ENCODE data around the gene AP4S1. TPM values are rescaled to one million over a fixed set of nuclear protein-coding genes. Genes with fewer than 3 reads are reported as not detected.

The AP4S1 gene
- total RNA-seq (2021; ENCODE audit: unreplicated experiment): 3.3 TPM
- 2.2 TPM for polyA plus RNA-seq (2012; ENCODE audit: insufficient read length)
- Bru-seq, nascent RNA: percentile 50 among the genes with signal in this experiment
- BruChase-seq, experiment 1, labeled RNA remaining after a 2-hour chase: percentile 44 among the genes with signal in this experiment
- percentile 46 among the genes with signal in this experiment for BruChase-seq, experiment 2, labeled RNA remaining after a 6-hour chase
- long read RNA-seq, partial matches to known transcripts: 0 of 5 reads
- long read RNA-seq, other reads (novel, unspliced or antisense): 4 of 5 reads

- DNase-seq (ENCODE audit: low read depth, low spot score) (no peak), ATAC-seq (peak; percentile 67)
- H3K4me1 ChIP-seq (ENCODE audit: control insufficient read depth, insufficient read depth, low read length): peaks cover 7% of the 10 kb centered on the region; the same call in 1 of the 2 replicates
- peak within 1 kb of the TSS; percentile 89 for H3K4me3 ChIP-seq (ENCODE audit: low read depth in 2 of 2, low read length in 2 of 2)
- POLR2A ChIA-PET: no interaction called here
- no peaks in the 10 kb centered on the region for H3K27me3 ChIP-seq (ENCODE audit: control insufficient read depth, insufficient read depth, low read length)
- peaks cover 6% of the 10 kb centered on the region for H3K36me3 ChIP-seq (ENCODE audit: control insufficient read depth, insufficient read depth, low read length)
- H3K27ac ChIP-seq (ENCODE audit: low read length): peak within 1 kb of the TSS; percentile 94
- in situ Hi-C loops (cut with HindIII; ENCODE audit: low pct_unique_long_range_greater_than_20kb, low sequenced_read_pairs) (no loop called here), intact Hi-C loops (cut with micrococcal nuclease; ENCODE audit: unreplicated experiment) (no loop called here)
- H3K9me3 ChIP-seq (ENCODE audit: control insufficient read depth, insufficient read depth, low read depth, low read length): no peaks in the 10 kb centered on the region
- TF ChIP-seq SIN3A (IDR thresholded peaks at IDR 0.05; ENCODE audit: borderline replicate concordance, insufficient read depth, low read depth, low read length) (no peak), REST (IDR thresholded peaks at IDR 0.05; ENCODE audit: insufficient read depth in 1 of 2, low read depth in 2 of 2, low read length in 1 of 2) (no peak), TCF7L2 (IDR thresholded peaks at IDR 0.05; ENCODE audit: low read depth, low read length) (no peak), POLR2AphosphoS5 (IDR thresholded peaks at IDR 0.05; ENCODE audit: low read depth, low read length) (no peak)
- TF ChIP-seq, protein P1, sequence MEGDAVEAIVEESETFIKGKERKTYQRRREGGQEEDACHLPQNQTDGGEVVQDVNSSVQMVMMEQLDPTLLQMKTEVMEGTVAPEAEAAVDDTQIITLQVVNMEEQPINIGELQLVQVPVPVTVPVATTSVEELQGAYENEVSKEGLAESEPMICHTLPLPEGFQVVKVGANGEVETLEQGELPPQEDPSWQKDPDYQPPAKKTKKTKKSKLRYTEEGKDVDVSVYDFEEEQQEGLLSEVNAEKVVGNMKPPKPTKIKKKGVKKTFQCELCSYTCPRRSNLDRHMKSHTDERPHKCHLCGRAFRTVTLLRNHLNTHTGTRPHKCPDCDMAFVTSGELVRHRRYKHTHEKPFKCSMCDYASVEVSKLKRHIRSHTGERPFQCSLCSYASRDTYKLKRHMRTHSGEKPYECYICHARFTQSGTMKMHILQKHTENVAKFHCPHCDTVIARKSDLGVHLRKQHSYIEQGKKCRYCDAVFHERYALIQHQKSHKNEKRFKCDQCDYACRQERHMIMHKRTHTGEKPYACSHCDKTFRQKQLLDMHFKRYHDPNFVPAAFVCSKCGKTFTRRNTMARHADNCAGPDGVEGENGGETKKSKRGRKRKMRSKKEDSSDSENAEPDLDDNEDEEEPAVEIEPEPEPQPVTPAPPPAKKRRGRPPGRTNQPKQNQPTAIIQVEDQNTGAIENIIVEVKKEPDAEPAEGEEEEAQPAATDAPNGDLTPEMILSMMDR (IDR thresholded peaks at IDR 0.05): no peak
- BruUV-seq (replicated peaks): no TSS peak
- CTCF ChIA-PET: no interaction called here
Measured at GRCh38 chr14:31025367-31026076, at the start of gene AP4S1. Gene AP4S1, plus strand, starts transcription at chr14:31025649. Its CDS starts 40,548 bp downstream, at chr14:31066197.

GRCh38 chr14:30977752-30978151, 47.7 kb upstream of the AP4S1 start:
- intact Hi-C loops (cut with micrococcal nuclease; ENCODE audit: unreplicated experiment) (no loop called here), in situ Hi-C loops (cut with HindIII; ENCODE audit: low pct_unique_long_range_greater_than_20kb, low sequenced_read_pairs) (no loop called here)
- no peak overlapping the region for H3K4me3 ChIP-seq (ENCODE audit: low read depth in 2 of 2, low read length in 2 of 2)
- H3K4me1 ChIP-seq (ENCODE audit: control insufficient read depth, insufficient read depth, low read length): peaks cover 12% of the 10 kb centered on the region
- H3K27me3 ChIP-seq (ENCODE audit: control insufficient read depth, insufficient read depth, low read length): no peaks in the 10 kb centered on the region
- CTCF ChIA-PET: no interaction called here
- no peaks in the 10 kb centered on the region for H3K9me3 ChIP-seq (ENCODE audit: control insufficient read depth, insufficient read depth, low read depth, low read length)
- no peak for TF ChIP-seq REST (IDR thresholded peaks at IDR 0.05; ENCODE audit: insufficient read depth in 1 of 2, low read depth in 2 of 2, low read length in 1 of 2)
- BruUV-seq (replicated peaks): no TSS peak
- no peak for DNase-seq (ENCODE audit: low read depth, low spot score)
- ATAC-seq: no peak
- no peaks in the 10 kb centered on the region for H3K36me3 ChIP-seq (ENCODE audit: control insufficient read depth, insufficient read depth, low read length)
- POLR2A ChIA-PET: interaction anchor here (0.7 kb wide), 1 partner anchor 443 kb away, joined by 3 read pairs; the partner anchor contains the start of gene HEATR5A
- no peak overlapping the region for H3K27ac ChIP-seq (ENCODE audit: low read length)

All from Panc1 (cell line).